MCF 10A (cell line): ENCODE results near the gene NRXN3. TPM values are rescaled to one million over a fixed set of nuclear protein-coding genes. Genes with fewer than 3 reads are reported as not detected.

Experiments
- BruUV-seq: library from RNA; stranded (reverse); fragments of 400-500 nt; replicated peaks from 2 replicates; lab custom pipeline; 2021; lab: Mats Ljungman, UMichigan
- CTCF ChIA-PET: fragments of 300-600 bp; sonication (Branson Sonifier 250); formaldehyde crosslinking; extraction: SDS; loops from one replicate; lab custom pipeline; 2021; ENCODE audit warnings: antibody characterized with exemption, inconsistent platforms; lab: Yijun Ruan, JAX
- POLR2A ChIA-PET: fragments of 300-600, 350-650 bp; sonication (Branson Sonifier 250); formaldehyde crosslinking; extraction: SDS; loops from one replicate; lab custom pipeline; 2020; ENCODE audit warnings: antibody characterized with exemption, inconsistent platforms; lab: Yijun Ruan, JAX
- DNase-seq: peaks from one replicate; pipeline ENCODE4 v3.0.0-alpha.2; 2018; ENCODE audit not compliant: unreplicated experiment
- H3K27ac Mint-ChIP-seq: one replicate; pipeline ENCODE4 v1.8.0; 2022; ENCODE audit warnings: mild to moderate bottlenecking, low read depth, mixed read lengths; ENCODE audit not compliant: unreplicated experiment
- H3K27me3 Mint-ChIP-seq: one replicate; pipeline ENCODE4 v1.8.0; 2022; ENCODE audit warnings: mixed read lengths; ENCODE audit not compliant: insufficient read depth, unreplicated experiment
- H3K36me3 Mint-ChIP-seq: one replicate; pipeline ENCODE4 v1.8.0; 2022; ENCODE audit warnings: mild to moderate bottlenecking, moderate library complexity, mixed read lengths; ENCODE audit not compliant: insufficient read depth, unreplicated experiment
- H3K4me1 Mint-ChIP-seq: one replicate; pipeline ENCODE4 v1.8.0; 2022; ENCODE audit warnings: mixed read lengths; ENCODE audit not compliant: insufficient read depth, unreplicated experiment
- H3K4me3 Mint-ChIP-seq: one replicate; pipeline ENCODE4 v1.8.0; 2022; ENCODE audit warnings: mild to moderate bottlenecking, moderate library complexity, mixed read lengths; ENCODE audit not compliant: unreplicated experiment
- H3K9me3 Mint-ChIP-seq: one replicate; pipeline ENCODE4 v1.8.0; 2022; ENCODE audit warnings: mixed read lengths; ENCODE audit not compliant: unreplicated experiment
- intact Hi-C: fragments of 100-400 bp; cut with micrococcal nuclease; formaldehyde crosslinking; loops from 2 replicates; pipeline ENCODE4 v1.14.1; 2022
- total RNA-seq: library from RNA; stranded (reverse); gene quantifications from 2 replicates; pipeline ENCODE4 v1.2.3, GENCODE V29; 2022
- TF ChIP-seq, protein P1 (sequence below): fragments of 200-600 bp; IDR thresholded peaks from one replicate; pipeline ENCODE4 v1.8.0; 2022; ENCODE audit warnings: antibody characterized with exemption, mild to moderate bottlenecking; ENCODE audit not compliant: unreplicated experiment

The NRXN3 gene
- total RNA-seq, 1 experiment from 2014 or later, result not detected

DNA sequence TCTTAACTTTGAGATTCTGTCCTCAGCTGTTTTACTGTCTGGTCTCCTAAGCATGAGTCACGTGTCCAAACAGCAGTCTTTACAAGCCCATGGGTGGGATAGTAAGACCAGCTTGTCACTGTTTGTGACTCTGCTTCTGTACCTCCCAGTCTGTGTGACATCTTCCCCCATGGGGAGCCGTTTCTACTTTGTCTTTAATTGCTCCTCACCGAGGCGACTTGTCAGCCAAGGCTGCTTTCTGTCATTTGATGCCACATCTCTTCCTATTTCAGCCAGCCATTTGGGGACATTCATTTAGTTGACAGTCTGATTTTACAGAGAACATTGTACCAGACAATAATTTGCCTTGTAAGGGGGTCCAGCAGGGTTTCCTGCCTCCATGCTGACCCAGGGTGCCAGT, 534.8 kb downstream of the NRXN3 start:
- Mint-ChIP-seq H3K4me1 (no peaks in the 10 kb centered on the region), H3K27me3 (peaks cover 86% of the 10 kb centered on the region), H3K9me3 (no peaks in the 10 kb centered on the region), H3K4me3 (no peak overlapping the region), H3K36me3 (no peaks in the 10 kb centered on the region), H3K27ac (no peak overlapping the region)
- DNase-seq, result no peak
- no TSS peak for BruUV-seq
- ChIA-PET POLR2A (no interaction called here), CTCF (interaction anchor here (0.6 kb wide), 1 partner anchor 1281 kb away, joined by 3 read pairs; no protein-coding TSS in a partner anchor)
- TF ChIP-seq, protein P1, sequence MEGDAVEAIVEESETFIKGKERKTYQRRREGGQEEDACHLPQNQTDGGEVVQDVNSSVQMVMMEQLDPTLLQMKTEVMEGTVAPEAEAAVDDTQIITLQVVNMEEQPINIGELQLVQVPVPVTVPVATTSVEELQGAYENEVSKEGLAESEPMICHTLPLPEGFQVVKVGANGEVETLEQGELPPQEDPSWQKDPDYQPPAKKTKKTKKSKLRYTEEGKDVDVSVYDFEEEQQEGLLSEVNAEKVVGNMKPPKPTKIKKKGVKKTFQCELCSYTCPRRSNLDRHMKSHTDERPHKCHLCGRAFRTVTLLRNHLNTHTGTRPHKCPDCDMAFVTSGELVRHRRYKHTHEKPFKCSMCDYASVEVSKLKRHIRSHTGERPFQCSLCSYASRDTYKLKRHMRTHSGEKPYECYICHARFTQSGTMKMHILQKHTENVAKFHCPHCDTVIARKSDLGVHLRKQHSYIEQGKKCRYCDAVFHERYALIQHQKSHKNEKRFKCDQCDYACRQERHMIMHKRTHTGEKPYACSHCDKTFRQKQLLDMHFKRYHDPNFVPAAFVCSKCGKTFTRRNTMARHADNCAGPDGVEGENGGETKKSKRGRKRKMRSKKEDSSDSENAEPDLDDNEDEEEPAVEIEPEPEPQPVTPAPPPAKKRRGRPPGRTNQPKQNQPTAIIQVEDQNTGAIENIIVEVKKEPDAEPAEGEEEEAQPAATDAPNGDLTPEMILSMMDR, result no peak
- intact Hi-C loops, result no loop called here

DNA sequence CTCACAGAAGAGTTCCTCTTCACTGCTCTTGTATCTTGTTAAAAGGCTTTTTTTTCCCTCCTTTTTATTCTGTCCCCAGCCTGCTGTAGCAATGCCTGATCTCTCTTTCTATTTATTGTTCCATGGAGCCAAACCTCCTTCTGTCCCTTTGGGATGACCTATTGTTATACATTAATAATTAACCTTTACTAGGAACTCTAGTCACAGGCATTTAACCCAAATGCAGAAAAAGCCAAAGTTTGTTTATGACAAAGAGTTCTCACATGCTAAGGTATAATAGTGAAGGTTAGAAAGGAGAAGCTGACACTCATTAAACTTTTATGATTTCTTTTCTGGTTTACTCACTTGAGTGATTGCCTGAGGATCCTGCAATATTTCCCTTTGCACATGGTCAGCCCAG, 535.8 kb downstream of the NRXN3 start:
- ChIA-PET CTCF (no interaction called here), POLR2A (no interaction called here)
- Mint-ChIP-seq H3K27ac (no peak overlapping the region), H3K36me3 (no peaks in the 10 kb centered on the region), H3K4me1 (no peaks in the 10 kb centered on the region), H3K9me3 (no peaks in the 10 kb centered on the region), H3K27me3 (peaks cover 86% of the 10 kb centered on the region), H3K4me3 (no peak overlapping the region)
- DNase-seq, result no peak
- BruUV-seq, result no TSS peak
- intact Hi-C loops, result no loop called here
- TF ChIP-seq, protein P1, result no peak

DNA sequence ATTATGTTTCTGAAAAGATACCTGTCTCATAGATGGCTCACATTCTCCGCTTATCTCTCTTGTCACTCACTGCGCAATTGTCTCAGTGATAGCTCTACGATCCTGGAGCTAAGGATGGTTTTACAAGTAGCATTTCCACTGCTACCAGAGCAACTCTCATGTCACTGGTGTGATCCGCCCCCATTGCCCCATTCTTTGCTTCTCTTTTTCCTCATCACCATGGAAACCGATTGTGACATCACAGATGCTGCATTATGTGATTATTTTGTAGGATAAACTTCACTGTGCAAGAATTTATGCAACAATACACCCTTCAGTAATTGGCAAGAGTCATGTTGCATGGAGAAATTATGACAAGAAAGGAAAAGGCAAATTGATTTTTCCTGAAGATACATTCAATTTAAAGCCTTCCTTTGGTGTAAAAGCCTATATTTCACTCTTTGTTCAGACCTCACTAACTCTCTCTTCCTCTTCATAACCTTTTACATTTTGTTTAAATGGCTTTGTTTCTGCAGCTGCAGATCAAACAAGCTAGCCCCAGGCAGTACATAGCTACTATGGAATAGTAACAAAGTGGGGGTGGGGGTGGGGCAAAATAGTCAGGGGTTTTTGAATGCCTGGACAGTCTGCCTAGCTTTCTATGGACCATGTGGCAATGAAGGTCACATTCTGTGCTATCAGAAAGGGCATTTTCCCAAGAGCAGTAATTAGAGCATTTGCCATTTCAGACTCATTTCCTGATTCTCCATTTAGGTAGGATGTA, 539.8 kb downstream of the NRXN3 start:
- Mint-ChIP-seq H3K4me3 (no peak overlapping the region), H3K27ac (no peak overlapping the region), H3K27me3 (peaks cover 61% of the 10 kb centered on the region), H3K9me3 (no peaks in the 10 kb centered on the region), H3K36me3 (no peaks in the 10 kb centered on the region), H3K4me1 (no peaks in the 10 kb centered on the region)
- no TSS peak for BruUV-seq
- DNase-seq, result no peak
- ChIA-PET POLR2A (interaction anchor here (0.7 kb wide), 1 partner anchor 977 kb away, joined by 3 read pairs; no protein-coding TSS in a partner anchor), CTCF (no interaction called here)
- intact Hi-C loops, result no loop called here
- TF ChIP-seq, protein P1, result no peak

DNA sequence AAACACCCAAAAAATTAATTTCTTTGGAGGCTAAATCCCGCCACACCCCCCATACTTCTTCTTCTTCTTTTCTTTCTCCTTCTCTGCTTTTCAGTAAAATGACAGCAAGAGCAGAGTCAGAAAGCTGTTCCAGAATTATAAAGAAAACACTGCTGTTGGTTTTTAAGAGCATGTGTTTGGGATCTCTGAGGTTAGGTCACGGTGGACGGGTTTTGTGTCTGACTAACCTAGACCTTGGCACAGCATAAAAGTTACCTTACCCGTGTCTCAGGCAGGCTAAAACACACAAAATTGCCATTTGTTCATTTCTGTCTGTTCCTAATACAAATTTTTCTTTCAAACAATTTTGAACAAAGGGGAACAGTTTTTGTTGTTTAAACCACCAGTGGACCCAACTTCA, 540.8 kb downstream of the NRXN3 start:
- intact Hi-C loops, result no loop called here
- DNase-seq, result no peak
- no peaks in the 10 kb centered on the region for H3K36me3 Mint-ChIP-seq
- ChIA-PET POLR2A (no interaction called here), CTCF (interaction anchor here (1.1 kb wide), 1 partner anchor 12 kb away, joined by 4 read pairs; no protein-coding TSS in a partner anchor)
- BruUV-seq, result no TSS peak
- no peaks in the 10 kb centered on the region for H3K9me3 Mint-ChIP-seq
- no peak overlapping the region for H3K27ac Mint-ChIP-seq
- TF ChIP-seq, protein P1, result no peak
- H3K4me3 Mint-ChIP-seq, result no peak overlapping the region
- no peaks in the 10 kb centered on the region for H3K4me1 Mint-ChIP-seq
- H3K27me3 Mint-ChIP-seq, result peaks cover 51% of the 10 kb centered on the region
